Sigmoid colon (tissue), 3 donors: ENCODE data around the gene BPI.

Experiments used
- CTCF ChIP-seq, 4 experiments: fragments of 450-650 bp in 3 of 4; fragments of 200-600 bp in 1 of 4; IDR thresholded peaks; one replicate each; pipeline ENCODE4 v1.5.1; 2016 to 2019; ENCODE audit warnings: antibody characterized with exemption in 4 of 4, mild to moderate bottlenecking in 3 of 4, moderate library complexity in 2 of 4
- POLR2A ChIP-seq, 2 donors: fragments of 450-650 bp; IDR thresholded peaks; one replicate each; pipeline ENCODE4 v1.6.1; 2016; ENCODE audit warnings: antibody characterized with exemption in 2 of 2, mild to moderate bottlenecking in 2 of 2, moderate library complexity in 2 of 2

- no peak for TF ChIP-seq CTCF (IDR thresholded peaks at IDR 0.05)
- no peak for TF ChIP-seq POLR2A (IDR thresholded peaks at IDR 0.05)
Measured at GRCh38 chr20:38326309-38326708, 22.4 kb downstream of the BPI start.
